ENCODE data around the gene ITGB3BP.

DNA sequence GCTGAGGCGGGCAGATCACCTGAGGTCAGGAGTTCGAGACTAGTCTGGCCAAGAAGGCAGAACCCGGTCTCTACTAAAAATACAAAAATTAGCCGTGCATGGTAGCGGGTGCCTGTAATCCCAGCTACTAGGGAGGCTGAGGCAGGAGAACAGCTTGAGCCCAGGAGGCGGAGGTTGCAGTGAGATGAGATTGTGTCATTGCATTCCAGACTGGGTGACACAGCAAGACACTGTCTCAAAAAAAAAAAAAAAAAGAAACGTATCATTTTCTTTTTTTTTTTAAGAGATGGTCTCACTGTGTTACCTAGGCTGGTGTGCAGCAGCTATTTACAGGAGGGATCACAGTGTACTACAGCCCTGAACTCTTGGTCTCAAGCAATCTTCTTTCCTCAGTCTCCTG, 47.3 kb downstream of the ITGB3BP start:
- no peak for TF ChIP-seq EP300 (IDR thresholded peaks at IDR 0.05)
- TF ChIP-seq, protein P1, sequence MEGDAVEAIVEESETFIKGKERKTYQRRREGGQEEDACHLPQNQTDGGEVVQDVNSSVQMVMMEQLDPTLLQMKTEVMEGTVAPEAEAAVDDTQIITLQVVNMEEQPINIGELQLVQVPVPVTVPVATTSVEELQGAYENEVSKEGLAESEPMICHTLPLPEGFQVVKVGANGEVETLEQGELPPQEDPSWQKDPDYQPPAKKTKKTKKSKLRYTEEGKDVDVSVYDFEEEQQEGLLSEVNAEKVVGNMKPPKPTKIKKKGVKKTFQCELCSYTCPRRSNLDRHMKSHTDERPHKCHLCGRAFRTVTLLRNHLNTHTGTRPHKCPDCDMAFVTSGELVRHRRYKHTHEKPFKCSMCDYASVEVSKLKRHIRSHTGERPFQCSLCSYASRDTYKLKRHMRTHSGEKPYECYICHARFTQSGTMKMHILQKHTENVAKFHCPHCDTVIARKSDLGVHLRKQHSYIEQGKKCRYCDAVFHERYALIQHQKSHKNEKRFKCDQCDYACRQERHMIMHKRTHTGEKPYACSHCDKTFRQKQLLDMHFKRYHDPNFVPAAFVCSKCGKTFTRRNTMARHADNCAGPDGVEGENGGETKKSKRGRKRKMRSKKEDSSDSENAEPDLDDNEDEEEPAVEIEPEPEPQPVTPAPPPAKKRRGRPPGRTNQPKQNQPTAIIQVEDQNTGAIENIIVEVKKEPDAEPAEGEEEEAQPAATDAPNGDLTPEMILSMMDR (IDR thresholded peaks at IDR 0.05): no peak

Measured in sigmoid colon (tissue), 4 donors.